Limb (tissue), 2 donors: ENCODE results near the gene TTBK2.

Experiments
- DNase-seq, 2 donors: peaks; one replicate each; pipeline ENCODE4 v3.0.0-alpha.2; 2016; ENCODE audit errors: extremely low spot score in 2 of 2

The TTBK2 gene

DNA sequence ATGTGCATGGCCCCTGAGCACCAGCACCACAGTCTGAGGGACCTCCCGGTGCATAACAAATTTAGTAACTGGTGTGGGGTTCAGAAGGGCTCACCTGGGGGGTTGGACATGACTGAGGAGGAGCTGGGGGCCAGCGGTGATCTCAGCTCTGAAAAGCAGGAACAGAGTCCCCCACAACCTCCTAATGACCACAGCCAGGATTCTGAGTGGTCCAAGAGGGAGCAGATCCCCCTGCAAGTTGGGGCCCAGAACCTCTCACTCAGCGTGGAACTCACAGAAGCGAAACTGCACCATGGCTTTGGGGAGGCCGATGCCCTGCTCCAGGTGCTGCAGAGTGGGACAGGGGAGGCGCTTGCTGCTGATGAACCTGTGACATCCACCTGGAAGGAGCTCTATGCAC lies 226.6 kb downstream of the TTBK2 start:
- no peak for DNase-seq

DNA sequence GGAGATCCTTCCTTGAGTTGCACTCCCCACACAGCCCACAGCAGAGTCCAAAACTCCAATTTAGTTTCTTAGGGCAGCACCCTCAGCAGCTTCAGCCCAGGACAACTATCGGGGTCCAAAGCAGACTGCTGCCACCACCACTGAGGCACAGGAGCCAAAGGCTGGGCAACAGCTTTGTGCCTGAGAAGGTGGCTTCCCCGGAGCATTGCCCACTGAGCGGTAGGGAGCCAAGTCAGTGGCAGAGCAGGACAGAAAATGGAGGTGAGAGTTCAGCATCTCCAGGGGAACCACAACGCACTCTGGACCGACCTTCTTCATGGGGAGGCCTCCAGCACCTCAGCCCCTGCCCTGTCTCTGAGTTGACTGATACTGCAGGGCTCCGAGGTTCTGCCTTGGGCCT lies 227.1 kb downstream of the TTBK2 start:
- DNase-seq: no peak

DNA sequence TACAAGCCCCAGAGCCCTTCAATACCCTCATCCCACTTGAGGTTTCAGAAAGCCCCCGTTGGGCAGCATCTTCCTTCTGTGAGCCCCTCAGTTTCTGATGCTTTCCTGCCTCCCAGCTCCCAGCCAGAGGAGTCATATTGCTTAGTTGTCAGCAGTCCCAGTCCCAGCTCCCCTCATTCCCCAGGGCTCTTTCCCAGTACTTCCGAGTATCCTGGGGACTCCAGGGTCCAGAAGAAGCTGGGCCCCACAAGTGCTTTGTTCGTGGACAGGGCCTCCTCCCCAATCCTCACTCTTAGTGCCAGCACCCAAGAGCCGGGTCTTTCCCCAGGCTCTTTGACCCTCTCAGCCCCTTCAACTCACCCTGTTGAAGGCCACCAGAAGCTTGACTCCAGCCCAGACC lies 227.6 kb downstream of the TTBK2 start:
- no peak for DNase-seq

DNA sequence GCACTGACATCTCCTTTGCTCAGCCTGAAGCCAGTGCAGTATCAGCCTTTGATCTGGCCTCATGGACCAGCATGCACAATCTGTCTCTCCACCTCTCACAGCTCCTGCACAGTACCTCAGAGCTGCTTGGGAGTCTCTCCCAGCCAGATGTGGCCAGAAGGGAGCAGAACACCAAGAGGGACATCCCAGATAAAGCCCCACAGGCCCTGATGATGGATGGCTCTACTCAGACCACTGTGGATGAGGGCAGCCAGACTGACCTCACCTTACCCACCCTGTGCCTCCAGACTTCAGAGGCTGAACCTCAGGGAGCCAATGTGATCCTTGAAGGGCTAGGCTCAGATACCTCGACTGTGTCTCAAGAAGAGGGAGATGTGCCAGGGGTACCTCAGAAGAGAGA lies 228.0 kb downstream of the TTBK2 start:
- DNase-seq: no peak

DNA sequence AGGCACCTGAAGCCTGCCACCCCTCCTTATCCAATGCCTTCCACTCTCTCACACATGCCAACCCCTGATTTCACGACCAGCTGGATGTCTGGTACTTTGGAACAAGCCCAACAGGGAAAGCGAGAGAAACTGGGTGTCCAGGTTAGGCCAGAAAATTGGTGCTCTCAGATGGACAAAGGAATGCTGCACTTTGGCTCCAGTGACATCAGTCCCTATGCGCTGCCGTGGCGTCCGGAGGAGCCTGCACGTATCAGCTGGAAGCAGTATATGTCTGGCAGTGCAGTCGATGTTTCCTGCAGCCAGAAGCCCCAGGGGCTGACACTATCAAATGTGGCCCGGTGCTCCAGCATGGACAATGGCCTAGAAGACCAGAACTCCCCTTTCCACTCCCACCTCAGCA lies 228.8 kb downstream of the TTBK2 start:
- no peak for DNase-seq

DNA sequence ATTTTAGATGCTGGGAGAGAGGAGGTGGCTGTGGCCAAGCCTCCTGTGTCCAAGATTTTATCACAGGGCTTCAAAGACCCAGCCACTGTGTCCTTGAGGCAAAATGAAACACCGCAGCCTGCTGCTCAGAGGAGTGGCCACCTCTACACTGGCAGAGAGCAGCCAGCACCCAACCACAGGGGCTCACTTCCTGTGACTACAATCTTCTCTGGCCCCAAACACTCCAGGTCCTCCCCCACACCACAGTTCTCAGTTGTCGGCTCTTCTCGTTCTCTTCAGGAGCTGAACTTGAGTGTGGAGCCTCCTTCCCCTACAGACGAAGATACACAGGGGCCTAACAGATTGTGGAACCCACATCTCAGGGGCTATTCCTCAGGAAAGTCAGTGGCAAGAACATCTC lies 229.3 kb downstream of the TTBK2 start:
- no peak for DNase-seq
